HFF-Myc (cell line): ENCODE data around the gene RAB8B.

Experiments
- DNase-seq: peaks from one replicate; pipeline ENCODE4 v3.0.0-alpha.2; 2011; ENCODE audit warnings: low read depth; ENCODE audit errors: extremely low read depth
- H3K4me3 ChIP-seq: replicated peaks from 2 replicates; pipeline ENCODE4 v1.5.1; 2011; ENCODE audit warnings: low read depth, mild to moderate bottlenecking, control low read depth, low read length
- CTCF ChIP-seq: IDR thresholded peaks from 2 replicates; pipeline ENCODE4 v1.5.1; 2012; ENCODE audit warnings: mild to moderate bottlenecking, low read depth, low read length, control low read depth; ENCODE audit errors: missing control alignments

Gene RAB8B

GRCh38 chr15:63226155-63226883 lies 36.9 kb downstream of the RAB8B start:
- no peak overlapping the region for H3K4me3 ChIP-seq
- DNase-seq: no peak
- no peak for TF ChIP-seq CTCF

GRCh38 chr15:63226966-63227401 lies 37.6 kb downstream of the RAB8B start:
- no peak for DNase-seq
- TF ChIP-seq CTCF: no peak
- no peak overlapping the region for H3K4me3 ChIP-seq

- no peak for DNase-seq
- no peak overlapping the region for H3K4me3 ChIP-seq
- no peak for TF ChIP-seq CTCF
These were observed 38.3 kb downstream of the RAB8B start for GRCh38 chr15:63227689-63228088.

- no peak overlapping the region for H3K4me3 ChIP-seq
- TF ChIP-seq CTCF: no peak
- no peak for DNase-seq
These were observed 41.8 kb downstream of the RAB8B start for GRCh38 chr15:63231206-63231605.

GRCh38 chr15:63231706-63232105 lies 42.3 kb downstream of the RAB8B start:
- no peak for TF ChIP-seq CTCF
- DNase-seq: no peak
- no peak overlapping the region for H3K4me3 ChIP-seq

GRCh38 chr15:63232405-63232804 lies 43.0 kb downstream of the RAB8B start:
- no peak for TF ChIP-seq CTCF

GRCh38 chr15:63232943-63233342 lies 43.5 kb downstream of the RAB8B start:
- H3K4me3 ChIP-seq: no peak overlapping the region
- no peak for TF ChIP-seq CTCF
- DNase-seq: no peak

More at GRCh38 chr15:63232405-63232804, 43.0 kb downstream of the RAB8B start:
- no peak overlapping the region for H3K4me3 ChIP-seq
- no peak for DNase-seq
